NT2/D1 (cell line): ENCODE measurements around the gene HOXA1.

Experiments
- SUZ12 ChIP-seq: IDR thresholded peaks from 2 replicates; pipeline ENCODE4 v1.6.1; 2011; ENCODE audit not compliant: insufficient read length, insufficient read depth; ENCODE audit errors: extremely low read depth
- YY1 ChIP-seq: IDR thresholded peaks from 2 replicates; pipeline ENCODE4 v1.6.1; 2011; ENCODE audit not compliant: insufficient read length, insufficient read depth
- ZNF274 ChIP-seq: IDR thresholded peaks from 2 replicates; pipeline ENCODE4 v1.6.1; 2011; ENCODE audit warnings: mild to moderate bottlenecking, low read depth, low read length

- TF ChIP-seq YY1 (no peak), ZNF274 (no peak), SUZ12 (no peak)
These were observed 3.9 kb upstream of the HOXA1 start for GRCh38 chr7:27099453-27100370.
